SW 1271 (cell line): ENCODE measurements around the gene BLTP3B.
A peak's percentile ranks its signal among the peaks of the same experiment; 100 is the strongest.
"Not testable (repeated sequence)": the region's sequence is repeated elsewhere in the genome, so short reads cannot be mapped to it uniquely, and the experiment has no call there.

ENCODE experiments used
- DNase-seq, 2 experiments: peaks; one replicate each; lab custom pipeline; 2025; lab: John Stamatoyannopoulos, UW

Gene BLTP3B, protein sequence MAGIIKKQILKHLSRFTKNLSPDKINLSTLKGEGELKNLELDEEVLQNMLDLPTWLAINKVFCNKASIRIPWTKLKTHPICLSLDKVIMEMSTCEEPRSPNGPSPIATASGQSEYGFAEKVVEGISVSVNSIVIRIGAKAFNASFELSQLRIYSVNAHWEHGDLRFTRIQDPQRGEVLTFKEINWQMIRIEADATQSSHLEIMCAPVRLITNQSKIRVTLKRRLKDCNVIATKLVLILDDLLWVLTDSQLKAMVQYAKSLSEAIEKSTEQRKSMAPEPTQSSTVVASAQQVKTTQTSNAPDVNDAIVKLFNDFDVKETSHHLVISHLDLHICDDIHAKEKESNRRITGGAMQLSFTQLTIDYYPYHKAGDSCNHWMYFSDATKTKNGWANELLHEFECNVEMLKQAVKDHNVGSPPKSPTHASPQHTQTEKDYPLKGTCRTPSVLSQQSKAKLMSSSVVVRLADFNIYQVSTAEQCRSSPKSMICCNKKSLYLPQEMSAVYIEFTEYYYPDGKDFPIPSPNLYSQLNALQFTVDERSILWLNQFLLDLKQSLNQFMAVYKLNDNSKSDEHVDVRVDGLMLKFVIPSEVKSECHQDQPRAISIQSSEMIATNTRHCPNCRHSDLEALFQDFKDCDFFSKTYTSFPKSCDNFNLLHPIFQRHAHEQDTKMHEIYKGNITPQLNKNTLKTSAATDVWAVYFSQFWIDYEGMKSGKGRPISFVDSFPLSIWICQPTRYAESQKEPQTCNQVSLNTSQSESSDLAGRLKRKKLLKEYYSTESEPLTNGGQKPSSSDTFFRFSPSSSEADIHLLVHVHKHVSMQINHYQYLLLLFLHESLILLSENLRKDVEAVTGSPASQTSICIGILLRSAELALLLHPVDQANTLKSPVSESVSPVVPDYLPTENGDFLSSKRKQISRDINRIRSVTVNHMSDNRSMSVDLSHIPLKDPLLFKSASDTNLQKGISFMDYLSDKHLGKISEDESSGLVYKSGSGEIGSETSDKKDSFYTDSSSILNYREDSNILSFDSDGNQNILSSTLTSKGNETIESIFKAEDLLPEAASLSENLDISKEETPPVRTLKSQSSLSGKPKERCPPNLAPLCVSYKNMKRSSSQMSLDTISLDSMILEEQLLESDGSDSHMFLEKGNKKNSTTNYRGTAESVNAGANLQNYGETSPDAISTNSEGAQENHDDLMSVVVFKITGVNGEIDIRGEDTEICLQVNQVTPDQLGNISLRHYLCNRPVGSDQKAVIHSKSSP (N-terminal part only)

GRCh38 chr12:100142851-100143559, at the start of gene BLTP3B:
Gene BLTP3B (minus strand): TSS chr12:100142874. CDS start chr12:100142635, 239 bp downstream.
- peak; percentile 28 to 68 for DNase-seq

DNA sequence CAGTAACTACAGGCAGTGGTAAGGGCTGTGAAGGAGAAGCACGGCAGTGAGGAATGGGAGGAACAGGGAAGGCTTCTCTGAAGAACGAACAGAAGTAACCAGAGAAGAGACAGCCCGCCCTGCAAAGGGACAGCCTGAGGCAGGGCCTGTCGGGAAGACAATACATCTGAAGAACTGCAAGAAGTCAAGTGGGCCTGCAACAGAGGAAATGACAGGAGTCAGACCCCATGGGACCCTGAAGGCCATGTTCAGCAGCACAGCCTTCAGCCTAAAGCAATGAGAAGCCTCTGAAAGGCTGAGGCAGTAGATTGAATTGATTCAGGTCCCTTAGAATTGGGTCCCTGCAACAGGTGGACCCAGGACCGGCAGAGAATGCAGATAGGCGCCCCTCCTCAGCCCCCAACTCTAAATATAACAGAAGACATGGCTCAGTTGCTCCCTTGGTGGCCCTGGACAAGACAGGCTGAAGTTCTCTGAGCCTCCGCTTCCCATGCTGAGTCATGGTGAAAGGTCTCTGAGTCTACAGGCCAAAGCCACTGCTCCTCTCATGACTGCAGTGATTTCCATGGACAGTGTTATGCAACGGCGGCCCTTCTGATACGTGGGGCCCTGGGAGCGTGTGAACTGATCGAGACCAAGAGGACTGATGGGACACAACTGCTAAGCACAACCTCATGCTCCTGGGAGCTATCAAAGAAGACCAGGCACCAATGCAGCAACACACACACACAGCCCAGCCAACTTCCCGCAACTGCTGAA, 47.1 kb upstream of the BLTP3B start:
- DNase-seq = no peak

DNA sequence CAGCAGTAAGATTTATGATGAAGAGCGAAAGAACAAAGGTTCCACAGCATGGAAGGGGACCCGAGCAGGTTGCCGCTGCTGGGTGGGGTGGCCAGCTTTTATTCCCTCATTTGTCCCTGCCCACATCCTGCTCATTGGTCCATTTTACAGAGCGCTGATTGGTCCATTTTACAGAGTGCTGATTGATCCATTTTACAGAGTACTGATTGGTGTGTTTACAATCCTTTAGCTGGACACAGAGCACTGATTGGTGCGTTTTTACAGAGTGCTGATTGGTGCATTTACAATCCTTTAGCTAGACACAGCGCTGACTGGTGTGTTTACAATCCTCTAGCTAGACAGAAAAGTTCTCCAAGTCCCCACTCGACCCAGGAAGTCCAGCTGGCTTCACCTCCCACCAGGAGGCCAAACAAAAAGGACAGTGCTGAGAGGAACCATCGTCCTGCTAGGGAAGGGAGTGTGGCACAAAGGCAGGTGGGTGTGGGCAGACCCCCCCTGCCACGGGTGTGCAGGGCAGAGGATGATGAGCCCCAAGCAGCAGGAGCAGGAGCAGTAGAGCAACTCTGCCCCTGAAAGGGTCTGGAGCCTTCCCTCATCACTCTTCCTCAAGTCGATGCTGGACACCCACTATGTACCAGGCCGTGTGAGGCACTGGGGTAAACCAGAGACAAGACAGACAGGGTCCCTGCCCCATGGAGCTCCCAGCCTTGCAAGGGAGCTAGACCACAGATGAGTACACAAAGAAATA, 46.4 kb upstream of the BLTP3B start:
- not testable (repeated sequence) for DNase-seq

GRCh38 chr12:100187857-100188519, 45.3 kb upstream of the BLTP3B start:
- no peak for DNase-seq

GRCh38 chr12:100187068-100187467, 44.4 kb upstream of the BLTP3B start:
- DNase-seq = no peak

DNA sequence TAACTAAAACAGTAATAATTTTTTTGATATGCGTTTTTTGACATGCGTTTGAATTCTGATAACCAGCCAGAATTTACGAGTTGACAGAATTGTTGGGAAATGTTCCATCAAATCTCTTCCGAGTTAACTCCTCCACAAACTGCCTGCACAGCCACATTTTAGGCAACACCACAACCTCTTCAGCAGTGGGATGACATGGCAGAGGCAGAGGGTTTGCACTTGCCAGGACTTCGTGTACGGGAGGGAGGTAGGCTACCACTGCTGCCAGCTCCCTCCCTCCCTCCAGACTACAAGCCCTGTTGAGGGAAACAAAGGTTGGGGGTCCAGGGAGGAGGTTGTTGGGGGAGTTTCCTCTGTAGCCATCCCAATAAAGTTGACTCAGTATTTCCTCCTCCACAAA, 43.4 kb upstream of the BLTP3B start:
- DNase-seq = no peak

GRCh38 chr12:100185361-100185894, 42.8 kb upstream of the BLTP3B start:
- DNase-seq = no peak

- DNase-seq = no peak
Observed at GRCh38 chr12:100184549-100185145, 42.0 kb upstream of the BLTP3B start.

GRCh38 chr12:100179252-100179651, 36.6 kb upstream of the BLTP3B start:
- DNase-seq = no peak

DNA sequence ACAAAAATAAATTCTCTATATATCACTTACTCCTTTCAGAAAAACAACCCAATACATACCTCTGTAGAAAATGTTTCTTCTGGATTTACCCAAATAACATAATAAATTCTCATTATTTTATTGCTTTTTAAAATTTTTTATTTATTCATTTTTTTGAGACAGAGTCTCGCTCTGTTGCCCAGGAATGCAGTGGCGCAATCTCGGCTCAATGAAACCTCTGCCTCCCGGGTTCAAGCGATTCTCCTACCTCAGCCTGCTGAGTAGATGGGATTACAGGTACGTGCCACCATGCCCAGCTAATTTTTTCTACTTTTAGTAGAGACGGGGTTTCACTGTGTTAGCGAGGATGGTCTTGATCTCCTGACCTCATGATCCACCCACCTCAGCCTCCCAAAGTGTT, 33.8 kb upstream of the BLTP3B start:
- DNase-seq = not testable (repeated sequence)

DNA sequence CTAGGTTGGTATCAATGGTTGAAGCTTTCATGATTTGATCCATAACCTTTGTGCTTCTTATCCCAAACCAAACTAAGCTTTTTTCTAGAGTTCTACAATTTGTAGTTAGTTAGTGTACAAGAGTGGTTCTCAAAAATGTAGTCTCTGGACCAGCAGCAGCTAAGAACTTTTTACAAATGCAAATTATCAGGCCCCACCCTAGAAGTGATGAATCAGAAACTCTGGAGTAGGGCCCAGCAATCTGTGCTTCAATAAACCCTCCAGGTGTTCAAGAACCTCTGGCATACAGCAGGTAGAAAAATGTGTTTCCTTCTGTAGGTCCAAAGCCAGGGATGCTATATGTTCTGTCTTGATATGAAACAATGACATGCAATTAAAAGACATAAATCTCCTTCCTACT, 31.8 kb upstream of the BLTP3B start:
- no peak for DNase-seq

GRCh38 chr12:100173111-100173510, 30.4 kb upstream of the BLTP3B start:
- no peak for DNase-seq

DNA sequence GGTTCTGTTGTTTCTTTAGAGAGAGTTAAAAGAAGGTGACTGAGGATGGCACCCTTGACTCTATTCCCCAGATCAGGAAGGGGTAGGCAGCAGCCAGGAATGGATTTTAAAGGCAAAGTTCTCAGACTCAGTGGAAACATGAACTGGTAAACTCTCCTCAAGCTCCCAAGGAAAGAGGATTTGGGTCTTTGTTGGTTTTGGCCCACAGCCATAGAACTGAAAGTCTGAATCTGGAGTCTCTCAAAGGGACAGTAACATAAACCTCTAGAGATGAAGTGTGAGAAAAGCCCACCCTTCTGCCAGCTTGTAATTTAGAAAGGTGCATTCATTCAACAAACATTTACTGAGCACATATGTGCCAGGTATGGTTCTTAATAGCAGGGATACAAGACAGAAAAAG, 28.6 kb upstream of the BLTP3B start:
- DNase-seq = no peak

DNA sequence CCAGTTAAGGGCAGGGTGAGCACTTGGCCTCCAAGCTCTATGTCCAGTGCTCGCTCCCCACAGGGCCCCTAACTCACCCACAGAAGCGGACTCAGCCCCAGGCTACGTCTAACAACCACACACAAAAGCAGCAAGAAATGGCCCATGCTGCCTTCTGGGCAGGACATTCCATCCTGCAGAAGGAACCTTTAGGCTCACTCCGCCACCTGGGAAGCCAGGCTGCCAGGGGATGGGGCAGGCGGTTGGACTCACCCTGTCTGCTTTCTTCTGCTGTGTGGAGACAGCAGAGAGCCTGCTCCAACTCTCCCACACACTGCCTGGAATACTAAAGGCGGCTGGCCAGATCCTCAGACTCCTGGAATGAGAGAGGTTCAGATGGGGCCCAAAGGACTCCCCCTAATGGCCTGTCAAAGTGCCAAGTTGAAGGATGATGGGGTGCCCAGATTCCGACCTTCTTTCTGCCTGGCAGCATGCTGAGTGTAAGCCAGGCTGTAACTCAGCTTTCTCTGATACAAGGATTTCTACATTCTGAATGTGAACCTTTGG, 27.7 kb upstream of the BLTP3B start:
- no peak for DNase-seq

GRCh38 chr12:100169345-100169744, 26.7 kb upstream of the BLTP3B start:
- no peak for DNase-seq

DNA sequence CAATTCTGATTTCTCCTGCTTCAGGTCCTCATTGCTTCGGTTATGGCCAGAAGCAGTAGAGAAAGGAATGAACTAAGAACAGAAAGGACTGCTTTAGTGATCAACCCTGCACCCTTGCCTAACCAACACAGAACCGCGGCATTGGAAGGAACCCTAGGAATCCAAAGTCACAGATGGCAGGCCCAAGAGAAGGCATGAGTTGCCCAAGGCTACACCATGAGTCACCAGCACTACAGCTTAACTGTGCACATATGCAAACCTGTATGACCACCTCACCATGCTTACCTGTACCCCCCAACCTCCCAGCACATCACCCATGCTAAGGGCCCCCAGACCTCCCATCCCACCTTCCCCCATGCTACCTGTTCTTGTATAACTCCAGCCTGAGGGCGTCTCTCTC, 25.9 kb upstream of the BLTP3B start:
- DNase-seq = no peak

DNA sequence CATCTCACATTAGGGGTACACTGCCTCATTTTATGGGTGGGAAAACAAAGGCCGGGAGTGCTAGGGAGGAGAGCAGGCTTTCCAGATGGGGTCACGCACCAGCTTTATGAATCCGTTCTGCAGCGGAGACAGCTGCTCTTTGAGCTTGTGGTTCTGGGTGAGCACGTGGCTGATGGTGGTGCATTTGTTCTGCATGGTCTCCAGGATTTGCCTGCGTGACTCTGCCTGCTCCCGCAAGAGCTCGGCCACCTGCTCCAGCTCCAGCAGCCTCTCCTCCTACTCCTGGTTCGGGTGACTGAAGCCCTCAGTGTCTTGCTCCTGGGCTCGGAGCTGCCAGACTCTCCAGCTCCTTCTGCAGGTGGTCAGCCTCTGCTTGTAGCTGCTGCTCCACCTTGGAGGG, 23.6 kb upstream of the BLTP3B start:
- DNase-seq = no peak

- DNase-seq = no peak
Observed at GRCh38 chr12:100165356-100165755, 22.7 kb upstream of the BLTP3B start.
